GM18498 (cell line): ENCODE data around the gene ZNF319.

Experiments
- ATAC-seq: cut with Tn5 transposase; IDR thresholded peaks from one replicate; pipeline ENCODE4 v1.9.1; 2021; ENCODE audit warnings: mild to moderate bottlenecking, moderate library complexity; ENCODE audit not compliant: unreplicated experiment

The ZNF319 gene

DNA sequence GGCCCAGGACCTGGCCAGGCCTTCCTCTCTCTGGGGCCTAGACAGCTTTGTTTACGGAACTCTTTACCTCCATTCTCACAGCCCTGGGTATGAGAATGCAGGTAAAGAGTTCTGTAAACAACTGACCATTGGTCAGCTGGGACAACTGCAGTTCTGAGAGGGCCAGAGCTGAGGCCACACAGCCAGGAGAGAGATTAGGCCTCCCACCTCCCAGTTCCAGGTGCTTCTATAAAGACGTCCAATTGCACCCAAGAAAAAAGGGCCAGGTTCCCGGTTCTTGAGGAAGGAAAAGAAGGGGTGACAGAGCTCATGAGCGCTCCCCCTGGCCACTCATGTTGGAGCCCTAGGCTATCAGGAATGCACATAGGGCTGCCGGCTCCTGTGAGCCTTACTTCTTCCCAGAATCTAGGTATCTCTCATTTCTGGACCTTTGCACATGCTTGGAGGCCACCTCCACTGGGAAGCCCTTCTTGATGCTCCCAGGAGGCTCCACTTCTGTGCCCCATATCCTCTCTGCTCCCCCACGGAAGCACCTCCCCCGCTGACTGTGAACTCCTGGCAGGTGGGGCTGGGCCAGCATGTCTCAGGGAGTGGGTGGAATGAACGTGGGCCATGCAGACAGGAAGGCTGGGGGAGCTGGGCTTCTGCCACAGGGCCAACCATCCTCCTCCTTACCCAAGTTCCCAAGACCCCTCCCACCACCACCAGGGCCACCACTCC, 42.6 kb downstream of the ZNF319 start:
- ATAC-seq: no peak

- no peak for ATAC-seq
Measured at GRCh38 chr16:57956924-57957672, 43.4 kb downstream of the ZNF319 start.

- ATAC-seq: no peak
Measured at GRCh38 chr16:57956270-57956808, 44.1 kb downstream of the ZNF319 start.

DNA sequence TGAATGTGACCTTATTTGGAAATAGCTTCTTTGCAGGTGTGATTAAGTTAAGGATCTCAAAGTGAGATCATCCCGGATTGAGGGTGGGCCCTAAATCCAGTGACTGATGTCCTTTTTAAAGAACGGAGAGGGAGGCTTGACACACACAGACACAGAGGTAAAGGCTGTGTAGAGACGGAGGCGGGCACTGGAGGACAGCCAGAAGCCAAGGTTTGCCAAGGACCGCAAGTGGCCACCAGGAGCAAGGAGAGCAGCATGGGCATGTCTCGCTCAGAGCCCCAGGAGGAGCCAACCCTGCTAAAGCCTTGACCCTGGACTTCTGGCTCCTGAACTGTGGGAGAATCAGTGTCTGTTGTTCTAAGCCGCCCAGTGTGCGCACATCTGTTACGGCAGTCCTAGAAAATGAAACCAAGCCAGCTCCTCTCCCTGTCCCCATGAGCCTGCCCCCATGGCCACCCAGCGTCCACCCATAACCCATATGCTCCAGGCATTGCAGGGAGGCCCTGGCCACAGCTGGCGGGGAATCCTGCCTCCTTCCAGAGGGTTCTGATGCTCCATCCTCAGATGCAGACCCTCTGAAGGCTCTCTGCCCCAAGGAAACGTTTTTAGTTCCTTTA, 44.8 kb downstream of the ZNF319 start:
- no peak for ATAC-seq

DNA sequence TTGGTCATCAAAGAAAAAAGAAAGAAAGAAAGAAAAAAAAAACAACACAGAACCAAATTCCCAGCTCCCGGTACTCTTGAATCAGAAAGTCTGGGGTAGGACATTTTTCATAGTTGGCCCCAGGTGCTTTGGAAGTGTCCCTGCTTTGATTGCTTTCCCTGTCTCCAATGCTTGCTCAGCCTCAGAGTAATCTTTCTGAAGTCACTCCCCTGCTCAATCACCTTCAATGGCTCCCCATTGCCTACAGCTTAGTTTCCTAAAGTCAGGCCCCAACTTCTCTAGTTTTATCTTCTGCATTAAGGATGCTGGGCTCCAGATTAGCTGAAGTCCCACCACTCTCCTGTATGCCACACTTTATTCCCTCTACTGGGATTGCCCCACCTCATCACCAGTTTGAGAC, 46.6 kb downstream of the ZNF319 start:
- ATAC-seq: no peak

DNA sequence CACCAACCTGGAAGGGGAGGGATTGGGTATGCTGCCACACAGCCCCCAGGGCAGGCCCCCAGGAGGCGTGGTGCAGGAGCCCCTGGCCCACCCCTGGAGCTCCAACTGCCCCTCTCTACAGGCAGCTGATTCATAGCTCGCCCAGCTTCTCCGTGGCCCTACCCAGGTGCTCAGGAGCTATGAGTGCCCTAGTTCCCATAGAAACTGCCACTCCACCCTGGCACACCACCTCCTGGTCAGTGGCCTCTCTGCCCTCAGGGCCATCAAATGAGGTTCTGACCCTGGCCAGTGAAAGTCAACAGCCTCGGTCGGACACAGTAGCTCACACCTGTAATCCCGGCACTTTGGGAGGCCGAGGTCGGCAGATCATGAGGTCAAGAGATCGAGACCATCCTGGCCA, 47.6 kb downstream of the ZNF319 start:
- ATAC-seq: no peak

DNA sequence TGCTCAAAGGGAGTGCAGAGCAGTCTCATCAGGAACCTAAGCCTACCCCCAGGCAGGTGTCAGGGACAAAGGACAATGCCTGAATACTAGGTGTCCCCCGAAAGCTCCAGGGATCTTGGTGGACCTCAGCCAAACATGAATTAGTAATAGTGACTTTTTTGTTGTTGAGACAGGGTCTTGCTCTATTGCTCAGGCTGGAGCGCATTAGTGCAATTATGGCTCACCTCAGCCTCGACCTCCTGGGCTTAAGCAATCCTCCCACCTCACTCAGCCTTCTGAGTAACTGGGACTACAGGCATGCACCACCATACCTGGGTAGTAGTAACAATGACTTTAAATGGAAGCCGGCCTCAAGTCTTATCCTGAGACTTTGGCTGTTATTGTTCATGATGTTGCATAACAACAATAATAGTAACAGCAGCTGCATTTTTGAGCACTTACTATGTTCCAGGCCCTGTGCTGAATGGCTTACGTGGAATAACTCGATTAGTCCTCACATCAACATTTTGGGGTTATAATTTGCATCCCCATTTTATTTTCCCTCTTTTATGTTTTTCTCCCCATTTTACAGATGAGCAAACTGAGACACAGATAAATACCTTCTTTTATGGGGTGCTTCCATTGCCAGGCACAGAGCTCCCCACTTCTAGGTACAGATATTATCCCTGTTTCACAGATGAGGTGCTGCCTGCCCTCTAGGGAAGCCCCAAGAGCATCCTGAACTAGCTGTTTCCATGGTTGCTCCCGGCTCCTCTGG, 49.1 kb downstream of the ZNF319 start:
- no peak for ATAC-seq

- ATAC-seq: no peak
Measured at GRCh38 chr16:57950382-57950781, 50.1 kb downstream of the ZNF319 start.

- no peak for ATAC-seq
Measured at GRCh38 chr16:57949595-57950238, 50.8 kb downstream of the ZNF319 start.

GRCh38 chr16:57949013-57949412, 51.5 kb downstream of the ZNF319 start:
- no peak for ATAC-seq

GRCh38 chr16:57948027-57948426, 52.4 kb downstream of the ZNF319 start:
- ATAC-seq: no peak

DNA sequence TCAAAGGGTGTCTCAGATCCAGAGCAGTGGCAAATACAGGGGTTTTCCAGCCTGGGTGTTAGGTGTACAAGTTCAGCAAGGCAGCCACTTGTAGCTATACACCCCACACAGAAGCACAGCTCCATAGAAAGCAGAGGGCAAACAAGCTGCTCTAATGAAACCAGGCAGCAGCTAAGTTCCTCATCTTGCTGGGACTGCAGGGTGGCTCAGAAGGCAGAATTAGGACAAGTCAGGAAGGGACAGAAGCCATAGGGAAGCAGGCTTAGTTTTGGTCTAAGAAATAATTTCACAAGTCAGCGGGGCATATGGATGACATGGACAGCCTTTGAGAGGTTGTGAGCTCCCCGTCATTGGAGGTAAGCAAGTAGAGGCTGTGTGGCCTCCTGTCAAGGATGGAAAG, 53.2 kb downstream of the ZNF319 start:
- no peak for ATAC-seq

- ATAC-seq: no peak
Measured at GRCh38 chr16:57946181-57946801, 54.2 kb downstream of the ZNF319 start.

DNA sequence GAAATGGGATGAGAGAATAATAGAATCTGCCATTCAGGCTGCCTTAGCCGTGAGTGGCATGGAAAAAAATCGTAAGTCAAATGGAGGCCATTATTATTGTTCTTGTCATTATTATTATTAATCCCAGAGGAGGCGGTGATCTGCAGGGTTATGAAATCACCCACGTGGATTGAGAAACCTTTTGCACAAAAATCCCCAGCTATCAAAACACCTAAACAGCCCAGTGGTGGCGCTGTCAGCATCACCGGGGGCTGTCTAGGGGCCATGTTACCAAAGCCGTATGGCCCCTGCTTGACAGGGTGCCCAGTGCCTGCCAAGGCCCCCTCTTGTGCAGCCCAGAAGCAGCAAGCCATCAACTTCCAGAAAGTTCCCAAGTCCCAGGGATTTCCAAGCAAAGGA, 54.7 kb downstream of the ZNF319 start:
- no peak for ATAC-seq

- no peak for ATAC-seq
Measured at GRCh38 chr16:57944970-57945739, 55.3 kb downstream of the ZNF319 start.
